ENCODE results near the gene GSTM4.

Gene GSTM4

GRCh38 chr1:109625601-109626560, 30.0 kb upstream of the GSTM4 start:
- H3K27me3 ChIP-seq (ENCODE audit: insufficient read depth, low read length): no peaks in the 10 kb centered on the region
- no peak overlapping the region for H2AFZ ChIP-seq (ENCODE audit: low read length)
- H3K79me2 ChIP-seq (ENCODE audit: insufficient read depth, low read length): no peaks in the 10 kb centered on the region
- peaks cover 36% of the 10 kb centered on the region for H3K36me3 ChIP-seq (ENCODE audit: insufficient read depth, low read length)
- H3K9me3 ChIP-seq (ENCODE audit: low read length): no peaks in the 10 kb centered on the region
- H3K4me3 ChIP-seq (ENCODE audit: low read depth, low read length, poor library complexity, severe bottlenecking): no peak overlapping the region
- no peak overlapping the region for H3K9ac ChIP-seq (ENCODE audit: low read length)
- TF ChIP-seq CTCF (IDR thresholded peaks at IDR 0.05; ENCODE audit: low read length) (no peak), EZH2 (IDR thresholded peaks at IDR 0.05; ENCODE audit: borderline replicate concordance, low read length) (no peak)
- no peak overlapping the region for H3K27ac ChIP-seq (ENCODE audit: low read depth, low read length, poor library complexity, severe bottlenecking)
- H4K20me1 ChIP-seq (ENCODE audit: insufficient read depth, low read length): no peaks in the 10 kb centered on the region
- no peak overlapping the region for H3K4me2 ChIP-seq (ENCODE audit: low read length)
- no peaks in the 10 kb centered on the region for H3K9me2 ChIP-seq (ENCODE audit: low read depth, low read length)
- peaks cover 46% of the 10 kb centered on the region for H3K4me1 ChIP-seq (ENCODE audit: insufficient read depth, low read length, severe bottlenecking)
- H3F3A ChIP-seq (ENCODE audit: insufficient read depth, low read length): no peaks in the 10 kb centered on the region

GRCh38 chr1:109626682-109627408, 29.1 kb upstream of the GSTM4 start:
- Histone ChIP-seq H3K4me3 (ENCODE audit: low read depth, low read length, poor library complexity, severe bottlenecking) (no peak overlapping the region), H3K4me1 (ENCODE audit: insufficient read depth, low read length, severe bottlenecking) (peaks cover 36% of the 10 kb centered on the region), H3K27ac (ENCODE audit: low read depth, low read length, poor library complexity, severe bottlenecking) (no peak overlapping the region), H4K20me1 (ENCODE audit: insufficient read depth, low read length) (no peaks in the 10 kb centered on the region), H3F3A (ENCODE audit: insufficient read depth, low read length) (no peaks in the 10 kb centered on the region), H3K9me3 (ENCODE audit: low read length) (no peaks in the 10 kb centered on the region), H3K9me2 (ENCODE audit: low read depth, low read length) (no peaks in the 10 kb centered on the region), H3K9ac (ENCODE audit: low read length) (no peak overlapping the region), H3K27me3 (ENCODE audit: insufficient read depth, low read length) (no peaks in the 10 kb centered on the region), H3K4me2 (ENCODE audit: low read length) (no peak overlapping the region), H3K36me3 (ENCODE audit: insufficient read depth, low read length) (peaks cover 45% of the 10 kb centered on the region), H3K79me2 (ENCODE audit: insufficient read depth, low read length) (no peaks in the 10 kb centered on the region), H2AFZ (ENCODE audit: low read length) (no peak overlapping the region)
- TF ChIP-seq CTCF (IDR thresholded peaks at IDR 0.05; ENCODE audit: low read length): no peak
- TF ChIP-seq EZH2 (IDR thresholded peaks at IDR 0.05; ENCODE audit: borderline replicate concordance, low read length): no peak

DNA sequence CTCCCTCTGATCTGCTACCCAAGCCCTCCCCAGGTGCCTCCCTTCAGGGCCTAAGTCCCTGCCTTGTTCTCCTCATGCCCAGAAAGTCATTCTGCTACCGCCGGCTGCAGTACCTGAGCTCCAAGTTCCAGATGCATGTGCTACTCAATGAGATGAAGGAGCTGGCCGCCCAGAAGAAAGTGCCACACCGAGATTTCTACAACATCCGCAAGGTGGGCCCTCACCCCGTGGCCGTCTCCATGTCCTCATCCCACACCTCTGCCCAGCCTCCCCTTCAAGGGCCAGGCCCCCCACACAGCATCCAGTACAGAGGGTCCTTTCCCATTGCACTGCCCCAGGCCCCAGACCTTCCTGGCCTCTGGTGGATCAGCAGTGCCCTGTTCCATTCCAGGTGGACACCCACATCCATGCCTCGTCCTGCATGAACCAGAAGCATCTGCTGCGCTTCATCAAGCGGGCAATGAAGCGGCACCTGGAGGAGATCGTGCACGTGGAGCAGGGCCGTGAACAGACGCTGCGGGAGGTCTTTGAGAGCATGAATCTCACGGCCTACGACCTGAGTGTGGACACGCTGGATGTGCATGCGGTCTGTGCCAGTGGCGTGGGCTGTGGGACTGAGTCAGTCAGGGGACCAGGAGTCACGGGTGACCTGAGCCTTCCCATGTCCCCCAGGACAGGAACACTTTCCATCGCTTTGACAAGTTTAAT, 28.1 kb upstream of the GSTM4 start:
- peaks cover 26% of the 10 kb centered on the region for H3K4me1 ChIP-seq (ENCODE audit: insufficient read depth, low read length, severe bottlenecking)
- no peak overlapping the region for H3K4me2 ChIP-seq (ENCODE audit: low read length)
- no peak overlapping the region for H3K27ac ChIP-seq (ENCODE audit: low read depth, low read length, poor library complexity, severe bottlenecking)
- H4K20me1 ChIP-seq (ENCODE audit: insufficient read depth, low read length): no peaks in the 10 kb centered on the region
- H2AFZ ChIP-seq (ENCODE audit: low read length): no peak overlapping the region
- H3K36me3 ChIP-seq (ENCODE audit: insufficient read depth, low read length): peaks cover 52% of the 10 kb centered on the region
- no peaks in the 10 kb centered on the region for H3F3A ChIP-seq (ENCODE audit: insufficient read depth, low read length)
- no peaks in the 10 kb centered on the region for H3K9me3 ChIP-seq (ENCODE audit: low read length)
- no peaks in the 10 kb centered on the region for H3K79me2 ChIP-seq (ENCODE audit: insufficient read depth, low read length)
- H3K4me3 ChIP-seq (ENCODE audit: low read depth, low read length, poor library complexity, severe bottlenecking): no peak overlapping the region
- TF ChIP-seq CTCF (IDR thresholded peaks at IDR 0.05; ENCODE audit: low read length): no peak
- TF ChIP-seq EZH2 (IDR thresholded peaks at IDR 0.05; ENCODE audit: borderline replicate concordance, low read length): no peak
- no peak overlapping the region for H3K9ac ChIP-seq (ENCODE audit: low read length)
- H3K9me2 ChIP-seq (ENCODE audit: low read depth, low read length): no peaks in the 10 kb centered on the region
- no peaks in the 10 kb centered on the region for H3K27me3 ChIP-seq (ENCODE audit: insufficient read depth, low read length)
